ENCODE data around the gene TMEM200C. TPM values are rescaled to one million over a fixed set of nuclear protein-coding genes. Genes with fewer than 3 reads are reported as not detected.

Gene TMEM200C
- total RNA-seq, 1 experiment from 2014 or later, result not detected

GRCh38 chr18:5842653-5843052, 52.7 kb downstream of the TMEM200C start:
- Mint-ChIP-seq H3K36me3 (ENCODE audit: insufficient read depth, unreplicated experiment) (no peaks in the 10 kb centered on the region), H3K27me3 (ENCODE audit: unreplicated experiment) (peaks cover 22% of the 10 kb centered on the region), H3K9me3 (ENCODE audit: low read depth, unreplicated experiment) (peaks cover 7% of the 10 kb centered on the region), H3K27ac (ENCODE audit: unreplicated experiment) (no peak overlapping the region), H3K4me1 (ENCODE audit: low read depth, unreplicated experiment) (no peaks in the 10 kb centered on the region), H3K4me3 (ENCODE audit: low read depth, unreplicated experiment) (no peak overlapping the region)
- intact Hi-C loops (cut with micrococcal nuclease; ENCODE audit: unreplicated experiment), result no loop called here
- no peak for TF ChIP-seq CTCF (IDR thresholded peaks at IDR 0.05; ENCODE audit: unreplicated experiment)
- CTCF ChIA-PET, result no interaction called here
- no TSS peak for BruUV-seq (replicated peaks)
- DNase-seq, result no peak

- Mint-ChIP-seq H3K27ac (ENCODE audit: unreplicated experiment) (no peak overlapping the region), H3K4me3 (ENCODE audit: low read depth, unreplicated experiment) (no peak overlapping the region), H3K9me3 (ENCODE audit: low read depth, unreplicated experiment) (peaks cover 6% of the 10 kb centered on the region), H3K36me3 (ENCODE audit: insufficient read depth, unreplicated experiment) (no peaks in the 10 kb centered on the region), H3K27me3 (ENCODE audit: unreplicated experiment) (peaks cover 22% of the 10 kb centered on the region), H3K4me1 (ENCODE audit: low read depth, unreplicated experiment) (no peaks in the 10 kb centered on the region)
- BruUV-seq (replicated peaks), result no TSS peak
- no peak for TF ChIP-seq CTCF (IDR thresholded peaks at IDR 0.05; ENCODE audit: unreplicated experiment)
- no peak for DNase-seq
- CTCF ChIA-PET, result no interaction called here
- intact Hi-C loops (cut with micrococcal nuclease; ENCODE audit: unreplicated experiment), result no loop called here
Observed at GRCh38 chr18:5841518-5841917, 53.8 kb downstream of the TMEM200C start.

- H3K36me3 Mint-ChIP-seq (ENCODE audit: insufficient read depth, unreplicated experiment), result no peaks in the 10 kb centered on the region
- intact Hi-C loops (cut with micrococcal nuclease; ENCODE audit: unreplicated experiment), result no loop called here
- peaks cover 22% of the 10 kb centered on the region for H3K27me3 Mint-ChIP-seq (ENCODE audit: unreplicated experiment)
- no peak overlapping the region for H3K27ac Mint-ChIP-seq (ENCODE audit: unreplicated experiment)
- no peak for TF ChIP-seq CTCF (IDR thresholded peaks at IDR 0.05; ENCODE audit: unreplicated experiment)
- H3K4me1 Mint-ChIP-seq (ENCODE audit: low read depth, unreplicated experiment), result no peaks in the 10 kb centered on the region
- no TSS peak for BruUV-seq (replicated peaks)
- DNase-seq, result no peak
- CTCF ChIA-PET, result interaction anchor here (0.6 kb wide), 1 partner anchor 29 kb away, joined by 3 read pairs; no protein-coding TSS in a partner anchor
- no peak overlapping the region for H3K4me3 Mint-ChIP-seq (ENCODE audit: low read depth, unreplicated experiment)
- no peaks in the 10 kb centered on the region for H3K9me3 Mint-ChIP-seq (ENCODE audit: low read depth, unreplicated experiment)
Observed at GRCh38 chr18:5840547-5840946, 54.8 kb downstream of the TMEM200C start.

- Mint-ChIP-seq H3K4me1 (ENCODE audit: low read depth, unreplicated experiment) (no peaks in the 10 kb centered on the region), H3K27ac (ENCODE audit: unreplicated experiment) (no peak overlapping the region), H3K4me3 (ENCODE audit: low read depth, unreplicated experiment) (no peak overlapping the region), H3K27me3 (ENCODE audit: unreplicated experiment) (peaks cover 22% of the 10 kb centered on the region), H3K36me3 (ENCODE audit: insufficient read depth, unreplicated experiment) (no peaks in the 10 kb centered on the region), H3K9me3 (ENCODE audit: low read depth, unreplicated experiment) (no peaks in the 10 kb centered on the region)
- DNase-seq, result no peak
- BruUV-seq (replicated peaks), result no TSS peak
- CTCF ChIA-PET, result no interaction called here
- no peak for TF ChIP-seq CTCF (IDR thresholded peaks at IDR 0.05; ENCODE audit: unreplicated experiment)
- intact Hi-C loops (cut with micrococcal nuclease; ENCODE audit: unreplicated experiment), result no loop called here
Observed at GRCh38 chr18:5840025-5840424, 55.3 kb downstream of the TMEM200C start.
